MM.1S (cell line): ENCODE data around the gene CNTNAP2.

ENCODE experiments used
- DNase-seq: peaks from one replicate; pipeline ENCODE4 v3.0.0-alpha.2; 2015
- H2AFZ ChIP-seq: fragments of 300-600 bp; sonication (generic); 2 replicates; pipeline ENCODE4 v1.6.0; 2016; ENCODE audit warnings: antibody characterized with exemption, low read length
- H3F3A ChIP-seq: fragments of 300-600 bp; sonication (generic); 2 replicates; pipeline ENCODE4 v1.6.1; 2016; ENCODE audit warnings: mild to moderate bottlenecking, antibody characterized with exemption, low read length, moderate library complexity, mixed read lengths; ENCODE audit not compliant: insufficient read depth
- H3K27ac ChIP-seq: fragments of 300-600 bp; sonication (generic); 2 replicates; pipeline ENCODE4 v1.5.1; 2016; ENCODE audit warnings: mild to moderate bottlenecking, low read length
- H3K27me3 ChIP-seq: fragments of 300-600 bp; sonication (generic); replicated peaks from 2 replicates; pipeline ENCODE4 v1.6.0; 2016; ENCODE audit warnings: low read length; ENCODE audit not compliant: insufficient read depth
- H3K36me3 ChIP-seq: fragments of 300-600 bp; sonication (generic); replicated peaks from 2 replicates; pipeline ENCODE4 v1.6.1; 2016; ENCODE audit warnings: mild to moderate bottlenecking, low read length, mixed read lengths; ENCODE audit not compliant: insufficient read depth
- H3K4me1 ChIP-seq: fragments of 300-600 bp; sonication (generic); 2 replicates; pipeline ENCODE4 v1.6.1; 2016; ENCODE audit warnings: low read length, mixed read lengths
- H3K4me2 ChIP-seq: fragments of 300-600 bp; sonication (generic); 2 replicates; pipeline ENCODE4 v1.6.0; 2016; ENCODE audit warnings: low read depth, low read length
- H3K4me3 ChIP-seq: fragments of 300-600 bp; sonication (generic); 2 replicates; pipeline ENCODE4 v1.5.1; 2016; ENCODE audit warnings: low read length, mixed read lengths
- H3K79me2 ChIP-seq: fragments of 300-600 bp; sonication (generic); 2 replicates; pipeline ENCODE4 v1.6.1; 2016; ENCODE audit warnings: mixed run types, low read length, mixed read lengths
- H3K9ac ChIP-seq: fragments of 300-600 bp; sonication (generic); 2 replicates; pipeline ENCODE4 v1.6.1; 2016; ENCODE audit warnings: low read length, mixed read lengths
- H3K9me2 ChIP-seq: fragments of 300-600 bp; sonication (generic); replicated peaks from 2 replicates; pipeline ENCODE4 v1.6.1; 2016; ENCODE audit warnings: mild to moderate bottlenecking, low read length, mixed read lengths; ENCODE audit not compliant: insufficient read depth
- H3K9me3 ChIP-seq: fragments of 300-600 bp; sonication (generic); replicated peaks from 2 replicates; pipeline ENCODE4 v1.6.1; 2016; ENCODE audit warnings: mild to moderate bottlenecking, low read length, mixed read lengths; ENCODE audit not compliant: insufficient read depth
- H4K20me1 ChIP-seq: fragments of 300-600 bp; sonication (generic); 2 replicates; pipeline ENCODE4 v1.6.1; 2016; ENCODE audit warnings: mild to moderate bottlenecking, low read length, moderate library complexity, mixed read lengths; ENCODE audit not compliant: insufficient read depth
- EZH2 ChIP-seq: fragments of 300-600 bp; sonication (generic); optimal IDR thresholded peaks from 2 replicates; pipeline ENCODE3; 2017; ENCODE audit warnings: low read depth, mild to moderate bottlenecking, antibody characterized with exemption, low read length, mixed read lengths
- EZH2phosphoT487 ChIP-seq: fragments of 300-600 bp; sonication (generic); IDR thresholded peaks from 2 replicates; pipeline ENCODE4 v1.6.1; 2018; ENCODE audit warnings: antibody characterized with exemption, low read length
- TF ChIP-seq, protein P1 (sequence below): fragments of 300-600 bp; sonication (generic); IDR thresholded peaks from 2 replicates; pipeline ENCODE4 v1.5.1; 2016; ENCODE audit warnings: antibody characterized with exemption, low read length, mixed read lengths

The CNTNAP2 gene

DNA sequence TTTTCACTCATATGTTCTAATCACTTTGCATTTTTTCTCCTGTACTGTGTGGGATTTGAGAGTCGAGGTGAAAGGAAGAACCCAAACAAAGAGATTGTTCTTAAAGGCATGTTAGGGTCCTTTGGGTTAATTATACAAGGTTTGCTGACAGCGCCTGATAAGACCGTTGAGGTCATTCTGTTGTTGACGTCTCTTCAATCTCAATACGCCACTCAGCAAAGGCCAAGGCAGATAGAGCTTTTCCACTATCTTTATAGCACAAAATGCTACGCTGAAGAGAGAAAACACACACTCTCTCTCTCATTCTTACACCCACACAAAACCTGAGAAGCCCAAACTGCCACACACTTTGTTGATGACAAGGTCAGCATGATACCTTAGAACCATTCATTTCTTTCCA lies 228.7 kb downstream of the CNTNAP2 start:
- H3K27me3 ChIP-seq: no peaks in the 10 kb centered on the region

DNA sequence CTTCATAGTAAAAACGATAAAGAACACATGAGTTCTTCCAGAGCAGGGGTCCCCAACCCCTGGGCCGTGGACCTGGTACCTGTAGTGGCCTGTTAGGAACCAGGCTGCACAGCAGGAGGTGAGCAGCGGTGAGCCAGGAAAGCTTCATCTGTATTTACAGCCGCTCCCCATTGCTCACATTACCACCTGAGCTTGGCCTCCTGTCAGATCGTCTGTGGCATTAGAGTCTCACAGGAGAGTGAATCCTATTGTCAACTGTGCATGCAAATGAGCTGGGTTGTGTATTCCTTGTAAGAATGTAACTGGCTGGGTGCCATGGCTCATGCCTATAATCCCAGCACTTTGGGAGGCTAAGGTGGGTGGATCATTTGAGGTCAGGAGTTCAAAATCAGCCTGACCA lies 229.5 kb downstream of the CNTNAP2 start:
- TF ChIP-seq, protein P1, sequence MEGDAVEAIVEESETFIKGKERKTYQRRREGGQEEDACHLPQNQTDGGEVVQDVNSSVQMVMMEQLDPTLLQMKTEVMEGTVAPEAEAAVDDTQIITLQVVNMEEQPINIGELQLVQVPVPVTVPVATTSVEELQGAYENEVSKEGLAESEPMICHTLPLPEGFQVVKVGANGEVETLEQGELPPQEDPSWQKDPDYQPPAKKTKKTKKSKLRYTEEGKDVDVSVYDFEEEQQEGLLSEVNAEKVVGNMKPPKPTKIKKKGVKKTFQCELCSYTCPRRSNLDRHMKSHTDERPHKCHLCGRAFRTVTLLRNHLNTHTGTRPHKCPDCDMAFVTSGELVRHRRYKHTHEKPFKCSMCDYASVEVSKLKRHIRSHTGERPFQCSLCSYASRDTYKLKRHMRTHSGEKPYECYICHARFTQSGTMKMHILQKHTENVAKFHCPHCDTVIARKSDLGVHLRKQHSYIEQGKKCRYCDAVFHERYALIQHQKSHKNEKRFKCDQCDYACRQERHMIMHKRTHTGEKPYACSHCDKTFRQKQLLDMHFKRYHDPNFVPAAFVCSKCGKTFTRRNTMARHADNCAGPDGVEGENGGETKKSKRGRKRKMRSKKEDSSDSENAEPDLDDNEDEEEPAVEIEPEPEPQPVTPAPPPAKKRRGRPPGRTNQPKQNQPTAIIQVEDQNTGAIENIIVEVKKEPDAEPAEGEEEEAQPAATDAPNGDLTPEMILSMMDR: no peak
- no peak for TF ChIP-seq EZH2
- no peak for TF ChIP-seq EZH2phosphoT487
- no peak overlapping the region for H3K27ac ChIP-seq

More for the DNA sequence above, 228.7 kb downstream of the CNTNAP2 start:
- DNase-seq: no peak
- Histone ChIP-seq H3F3A (no peaks in the 10 kb centered on the region), H3K79me2 (no peaks in the 10 kb centered on the region), H3K9ac (no peak overlapping the region), H3K9me2 (no peaks in the 10 kb centered on the region), H3K9me3 (no peaks in the 10 kb centered on the region), H3K4me2 (no peak overlapping the region), H4K20me1 (no peaks in the 10 kb centered on the region), H2AFZ (no peak overlapping the region), H3K4me1 (no peaks in the 10 kb centered on the region), H3K4me3 (no peak overlapping the region), H3K27ac (no peak overlapping the region), H3K36me3 (no peaks in the 10 kb centered on the region)
- no peak for TF ChIP-seq EZH2phosphoT487
- no peak for TF ChIP-seq EZH2
- TF ChIP-seq, protein P1: no peak

DNA sequence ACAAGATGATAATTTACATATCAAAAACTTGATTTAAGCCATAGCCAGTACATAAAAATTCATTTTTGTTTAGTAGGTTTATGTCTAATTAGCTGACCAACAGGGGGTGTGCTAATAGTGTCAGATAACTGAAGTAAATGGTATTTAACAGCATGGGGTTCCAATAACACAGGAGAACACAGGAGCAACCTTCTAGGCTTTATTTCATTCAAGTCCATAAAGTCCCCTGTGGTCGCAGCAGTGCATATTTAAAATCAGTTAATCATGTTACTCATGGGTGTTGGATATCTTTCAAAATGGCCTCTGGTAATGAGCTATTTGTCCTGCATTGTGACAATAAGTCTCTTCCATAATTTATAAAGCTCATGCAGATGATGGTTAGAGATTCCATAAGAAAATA lies 238.6 kb downstream of the CNTNAP2 start:
- no peaks in the 10 kb centered on the region for H3K9me2 ChIP-seq
- H3K4me1 ChIP-seq: no peaks in the 10 kb centered on the region
- H3K27me3 ChIP-seq: no peaks in the 10 kb centered on the region
- H3K9me3 ChIP-seq: no peaks in the 10 kb centered on the region
- no peak overlapping the region for H3K9ac ChIP-seq
- H2AFZ ChIP-seq: no peak overlapping the region
- TF ChIP-seq EZH2: no peak
- TF ChIP-seq EZH2phosphoT487: no peak
- TF ChIP-seq, protein P1: no peak
- no peaks in the 10 kb centered on the region for H3K79me2 ChIP-seq
- no peaks in the 10 kb centered on the region for H3F3A ChIP-seq
- no peak overlapping the region for H3K27ac ChIP-seq
- no peaks in the 10 kb centered on the region for H4K20me1 ChIP-seq
- no peaks in the 10 kb centered on the region for H3K36me3 ChIP-seq
- H3K4me3 ChIP-seq: no peak overlapping the region
- DNase-seq: no peak
- no peak overlapping the region for H3K4me2 ChIP-seq

More for the DNA sequence above, 229.5 kb downstream of the CNTNAP2 start:
- Histone ChIP-seq H3K9me3 (no peaks in the 10 kb centered on the region), H4K20me1 (no peaks in the 10 kb centered on the region), H3K4me1 (no peaks in the 10 kb centered on the region), H3K27me3 (no peaks in the 10 kb centered on the region), H2AFZ (no peak overlapping the region), H3K9me2 (no peaks in the 10 kb centered on the region), H3K9ac (no peak overlapping the region), H3K4me3 (no peak overlapping the region), H3F3A (no peaks in the 10 kb centered on the region), H3K4me2 (no peak overlapping the region), H3K79me2 (no peaks in the 10 kb centered on the region), H3K36me3 (no peaks in the 10 kb centered on the region)
- DNase-seq: no peak
